IPS-11a (cell line): Measurements from ENCODE around the gene MYO5A.
"Not testable (repeated sequence)": the region's sequence is repeated elsewhere in the genome, so short reads cannot be mapped to it uniquely, and the experiment has no call there.

Source experiments
- H3K4me3 ChIP-seq: one replicate; pipeline ENCODE4 v1.5.1; 2013; ENCODE audit warnings: low read depth, low read length, control low read depth

The MYO5A gene

GRCh38 chr15:52509500-52510245, 19.0 kb downstream of the MYO5A start:
- no peak overlapping the region for H3K4me3 ChIP-seq

- no peak overlapping the region for H3K4me3 ChIP-seq
These were observed 22.1 kb downstream of the MYO5A start for GRCh38 chr15:52506549-52506948.

GRCh38 chr15:52505151-52505550, 23.5 kb downstream of the MYO5A start:
- H3K4me3 ChIP-seq: no peak overlapping the region

- H3K4me3 ChIP-seq: no peak overlapping the region
These were observed 24.7 kb downstream of the MYO5A start for GRCh38 chr15:52503788-52504496.

- H3K4me3 ChIP-seq: no peak overlapping the region
These were observed 26.1 kb downstream of the MYO5A start for GRCh38 chr15:52502608-52503007.

GRCh38 chr15:52499506-52499905, 29.2 kb downstream of the MYO5A start:
- no peak overlapping the region for H3K4me3 ChIP-seq

- no peak overlapping the region for H3K4me3 ChIP-seq
These were observed 30.0 kb downstream of the MYO5A start for GRCh38 chr15:52498706-52499105.

- no peak overlapping the region for H3K4me3 ChIP-seq
These were observed 31.8 kb downstream of the MYO5A start for GRCh38 chr15:52496776-52497470.

GRCh38 chr15:52496175-52496574, 32.5 kb downstream of the MYO5A start:
- H3K4me3 ChIP-seq: no peak overlapping the region

GRCh38 chr15:52495125-52495524, 33.6 kb downstream of the MYO5A start:
- H3K4me3 ChIP-seq: no peak overlapping the region

GRCh38 chr15:52493968-52494367, 34.7 kb downstream of the MYO5A start:
- H3K4me3 ChIP-seq: no peak overlapping the region

- no peak overlapping the region for H3K4me3 ChIP-seq
These were observed 36.5 kb downstream of the MYO5A start for GRCh38 chr15:52492132-52492531.

GRCh38 chr15:52491472-52491871, 37.2 kb downstream of the MYO5A start:
- H3K4me3 ChIP-seq: no peak overlapping the region

GRCh38 chr15:52489430-52489829, 39.2 kb downstream of the MYO5A start:
- not testable (repeated sequence) for H3K4me3 ChIP-seq

GRCh38 chr15:52488830-52489229, 39.9 kb downstream of the MYO5A start:
- H3K4me3 ChIP-seq: no peak overlapping the region

GRCh38 chr15:52486003-52486996, 42.4 kb downstream of the MYO5A start:
- no peak overlapping the region for H3K4me3 ChIP-seq

GRCh38 chr15:52485290-52485689, 43.4 kb downstream of the MYO5A start:
- no peak overlapping the region for H3K4me3 ChIP-seq

GRCh38 chr15:52483707-52484106, 45.0 kb downstream of the MYO5A start:
- no peak overlapping the region for H3K4me3 ChIP-seq

- H3K4me3 ChIP-seq: no peak overlapping the region
These were observed 46.8 kb downstream of the MYO5A start for GRCh38 chr15:52481915-52482314.

- H3K4me3 ChIP-seq: no peak overlapping the region
These were observed 47.7 kb downstream of the MYO5A start for GRCh38 chr15:52480990-52481389.

GRCh38 chr15:52466716-52467115, 62.0 kb downstream of the MYO5A start:
- H3K4me3 ChIP-seq: no peak overlapping the region
